ENCODE data around the gene CECR2. TPM values are rescaled to one million over a fixed set of nuclear protein-coding genes. Genes with fewer than 3 reads are reported as not detected.
"Not testable (repeated sequence)": the region's sequence is repeated elsewhere in the genome, so short reads cannot be mapped to it uniquely, and the experiment has no call there.

Gene CECR2
- polyA plus RNA-seq, 4 donors, result 8.9 to 24.3 (median 15.5) TPM

DNA sequence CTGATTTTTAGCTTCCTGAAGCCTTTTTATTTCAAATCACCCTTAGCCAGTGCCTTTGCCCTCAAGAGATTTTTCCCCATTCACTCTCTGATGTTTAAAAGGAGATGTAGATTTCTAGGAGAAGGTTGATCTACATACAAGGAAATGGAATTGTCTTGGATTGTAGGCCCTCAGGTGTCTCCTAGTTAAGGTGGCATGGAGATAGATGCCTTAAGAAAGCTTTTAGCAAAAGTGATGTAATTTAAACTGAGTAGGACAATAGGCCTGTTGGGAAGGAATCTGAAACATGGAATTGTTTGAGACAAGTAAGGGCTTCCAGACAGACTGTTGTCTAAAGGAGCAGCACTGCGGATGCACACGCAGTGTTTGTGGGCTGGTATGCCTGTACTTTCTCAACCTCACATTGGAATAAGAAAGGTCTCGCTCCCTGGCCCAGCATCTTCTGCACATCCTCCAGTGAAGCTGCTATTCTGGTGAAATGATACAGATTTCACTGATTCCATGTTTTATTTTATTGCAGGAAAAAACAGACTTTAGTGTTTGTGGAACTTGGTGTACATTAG is 124.2 kb downstream of the CECR2 start:
- DNase-seq (ENCODE audit: low read depth in 4 of 4, low spot score in 2 of 4), result no peak

DNA sequence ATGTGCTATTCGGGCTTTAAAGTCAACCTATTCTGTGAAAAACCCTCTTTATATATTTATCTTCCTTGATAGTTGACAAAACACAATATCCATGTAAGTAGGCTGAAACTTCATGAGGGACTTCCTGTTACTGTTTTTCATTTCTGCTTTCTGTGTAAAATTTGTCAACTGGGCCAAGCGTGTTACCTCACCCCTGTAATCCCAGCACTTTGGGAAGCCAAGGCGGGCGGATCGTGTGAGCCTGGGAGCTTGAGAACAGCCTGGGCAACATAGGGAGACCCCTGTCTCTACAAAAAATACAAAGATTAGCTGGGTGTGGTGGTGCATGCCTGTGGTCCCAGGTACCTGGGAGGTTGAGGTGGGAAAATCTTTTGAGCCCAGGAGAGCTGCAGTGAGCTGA is 127.6 kb downstream of the CECR2 start:
- no peak for DNase-seq (ENCODE audit: low read depth in 4 of 4, low spot score in 2 of 4)

DNA sequence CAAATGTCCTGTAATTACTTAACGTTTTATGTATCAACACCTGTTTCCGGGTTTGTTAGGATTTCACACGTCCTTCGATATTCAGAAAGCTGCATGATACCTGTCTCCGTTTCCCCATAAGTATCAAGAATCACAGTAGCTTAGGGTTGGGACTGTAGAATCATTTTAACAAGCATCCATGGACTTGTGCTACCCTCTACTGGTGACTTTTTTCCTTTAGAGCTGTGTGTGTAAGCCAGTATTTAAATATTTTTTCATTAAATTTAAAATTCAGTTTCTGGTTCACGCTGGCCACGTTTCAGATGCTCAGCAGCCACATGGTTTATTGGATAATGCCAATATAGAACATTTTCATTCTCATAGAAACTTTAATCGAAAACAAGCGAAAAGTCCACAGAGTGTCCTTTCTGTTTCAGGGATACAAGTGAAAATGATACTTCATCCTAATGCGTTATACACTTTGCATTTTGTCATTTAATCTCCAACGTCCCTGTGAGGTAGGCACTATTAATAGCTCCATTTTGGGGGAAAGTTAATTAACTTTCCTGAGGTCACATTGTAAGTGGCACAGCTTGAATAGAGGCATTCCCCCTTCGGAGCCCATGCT is 132.5 kb downstream of the CECR2 start:
- peak in 3 of 4 donors; percentile 40 to 72 (median 53) for DNase-seq (ENCODE audit: low read depth in 4 of 4, low spot score in 2 of 4)

DNA sequence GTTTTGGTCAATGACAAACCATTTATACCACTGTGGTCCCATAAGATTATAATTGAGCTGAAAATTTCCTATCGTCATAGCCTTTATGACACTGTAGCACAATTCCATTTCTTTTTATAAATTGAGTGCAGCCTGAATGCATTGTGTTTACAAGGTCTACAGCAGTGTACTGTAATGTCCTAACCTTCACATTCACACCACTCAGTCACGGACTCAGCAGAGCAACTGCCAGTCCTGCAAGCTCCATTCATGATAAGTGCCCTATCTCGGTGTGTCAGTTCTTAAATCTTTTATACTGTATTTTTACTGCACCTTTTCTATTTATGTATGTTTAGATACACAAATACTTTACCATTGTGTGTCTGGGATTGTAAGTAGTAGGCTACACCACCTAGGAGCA is 138.8 kb downstream of the CECR2 start:
- no peak for DNase-seq (ENCODE audit: low read depth in 4 of 4, low spot score in 2 of 4)

DNA sequence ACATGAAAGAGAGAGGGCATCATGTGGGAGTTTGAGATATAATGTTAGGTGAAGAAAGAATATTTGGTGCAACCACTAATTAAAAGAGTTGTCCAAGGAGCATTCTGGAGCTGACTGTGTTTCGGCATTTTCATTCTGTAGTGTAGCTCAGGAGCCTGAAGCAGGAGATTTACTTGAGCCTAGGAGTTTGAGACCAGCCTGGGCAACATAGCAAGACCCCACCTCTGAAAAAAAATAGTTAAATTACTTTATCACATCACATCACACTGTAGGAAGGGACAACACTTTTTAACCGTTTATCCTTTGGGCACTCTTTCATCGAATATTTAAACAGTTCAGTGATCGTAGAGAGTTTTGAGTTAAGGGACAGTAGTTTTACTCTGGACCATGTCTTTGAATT is 143.7 kb downstream of the CECR2 start:
- no peak for DNase-seq (ENCODE audit: low read depth in 4 of 4, low spot score in 2 of 4)

DNA sequence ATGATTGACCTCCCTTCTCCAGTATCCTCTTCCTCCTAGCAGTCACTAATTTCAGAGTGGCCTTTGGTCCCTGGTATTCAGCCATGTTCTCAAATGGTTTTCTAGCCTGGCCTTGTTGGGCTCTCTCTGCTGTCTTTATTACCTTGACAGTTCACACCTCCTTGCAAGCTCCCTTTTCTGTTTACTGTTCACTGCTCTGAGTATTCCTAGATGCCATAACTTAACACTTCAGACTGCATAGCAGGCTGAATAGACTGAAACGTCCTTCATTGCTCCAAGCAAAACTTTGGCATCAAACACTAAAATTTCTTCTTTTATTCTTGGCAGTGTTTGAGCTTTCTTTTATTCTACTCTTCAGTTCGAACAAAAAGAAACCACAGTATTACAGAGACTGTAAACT is 144.4 kb downstream of the CECR2 start:
- no peak for DNase-seq (ENCODE audit: low read depth in 4 of 4, low spot score in 2 of 4)

DNA sequence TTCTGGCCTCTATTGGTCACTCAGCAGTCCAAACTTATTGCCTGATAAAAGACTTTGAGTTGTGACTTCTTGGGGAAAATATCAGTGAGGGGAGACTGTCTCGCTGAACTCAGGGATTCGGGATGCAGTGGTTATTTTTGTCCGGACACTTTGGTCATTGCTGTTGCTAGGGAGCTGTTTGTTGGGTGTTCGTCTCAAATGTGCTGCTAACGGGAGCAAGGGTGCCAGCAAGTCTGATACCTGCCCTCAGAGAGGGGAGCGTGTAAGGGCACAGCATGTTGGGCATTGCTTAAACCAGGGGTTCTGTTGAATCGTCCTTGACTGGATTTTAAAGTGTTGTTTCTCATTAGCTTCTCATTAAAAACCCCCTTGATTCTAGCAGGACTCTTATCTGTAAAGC is 144.8 kb downstream of the CECR2 start:
- DNase-seq (ENCODE audit: low read depth in 4 of 4, low spot score in 2 of 4), result no peak

DNA sequence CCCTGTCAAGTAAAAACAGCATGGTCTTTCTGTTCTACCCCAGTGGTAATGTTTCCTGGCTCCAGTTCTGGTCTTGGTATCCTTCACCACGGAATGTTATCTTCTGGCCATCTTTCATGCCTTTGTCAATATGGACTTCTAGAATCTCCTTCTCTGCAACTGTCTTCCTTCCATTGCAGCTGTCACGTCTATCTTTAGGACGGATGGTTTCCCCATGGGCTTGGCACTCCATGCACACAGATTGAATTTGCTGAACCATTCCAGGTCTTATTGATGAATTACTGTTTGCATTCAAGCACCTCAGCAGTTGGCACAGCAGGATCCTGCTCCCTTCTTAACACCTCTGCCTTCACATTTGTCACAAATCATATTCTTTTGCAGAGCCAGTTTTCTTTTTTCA is 149.1 kb downstream of the CECR2 start:
- no peak for DNase-seq (ENCODE audit: low read depth in 4 of 4, low spot score in 2 of 4)

DNA sequence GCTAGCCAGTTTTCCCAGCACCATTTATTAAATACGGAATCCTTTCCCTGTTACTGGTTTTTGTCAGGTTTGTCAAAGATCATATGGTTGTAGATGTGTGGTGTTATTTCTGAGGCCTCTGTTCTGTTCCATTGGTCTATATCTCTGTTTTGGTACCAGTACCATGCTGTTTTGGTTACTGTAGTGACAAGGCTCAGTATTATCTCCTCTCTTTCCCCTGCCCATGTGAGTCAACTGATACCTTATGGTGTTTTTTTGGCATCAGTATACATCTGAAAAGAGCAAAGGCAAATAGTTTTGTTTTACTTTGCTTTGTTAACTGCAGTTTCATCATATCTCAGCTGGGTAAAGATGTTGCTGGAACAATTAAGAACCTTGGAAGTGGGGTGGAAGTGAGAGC is 152.7 kb downstream of the CECR2 start:
- not testable (repeated sequence) for DNase-seq (ENCODE audit: low read depth in 4 of 4, low spot score in 2 of 4)

DNA sequence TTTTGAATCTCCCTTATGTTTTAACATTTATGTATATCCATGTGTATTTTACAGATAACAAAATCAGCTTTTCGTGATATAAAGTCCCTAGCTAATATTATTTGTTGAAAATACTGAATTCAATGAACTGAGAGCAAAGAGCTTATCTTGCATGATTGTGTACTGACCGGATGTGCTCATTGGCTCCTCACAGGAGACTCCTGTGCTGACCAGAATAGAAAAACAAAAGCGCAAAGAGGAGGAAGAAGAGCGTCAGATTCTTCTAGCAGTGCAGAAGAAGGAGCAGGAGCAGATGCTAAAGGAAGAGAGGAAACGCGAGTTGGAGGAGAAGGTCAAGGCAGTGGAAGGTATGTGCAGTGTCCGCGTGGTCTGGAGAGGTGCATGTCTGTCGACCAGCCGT is 154.7 kb downstream of the CECR2 start:
- no peak for DNase-seq (ENCODE audit: low read depth in 4 of 4, low spot score in 2 of 4)

DNA sequence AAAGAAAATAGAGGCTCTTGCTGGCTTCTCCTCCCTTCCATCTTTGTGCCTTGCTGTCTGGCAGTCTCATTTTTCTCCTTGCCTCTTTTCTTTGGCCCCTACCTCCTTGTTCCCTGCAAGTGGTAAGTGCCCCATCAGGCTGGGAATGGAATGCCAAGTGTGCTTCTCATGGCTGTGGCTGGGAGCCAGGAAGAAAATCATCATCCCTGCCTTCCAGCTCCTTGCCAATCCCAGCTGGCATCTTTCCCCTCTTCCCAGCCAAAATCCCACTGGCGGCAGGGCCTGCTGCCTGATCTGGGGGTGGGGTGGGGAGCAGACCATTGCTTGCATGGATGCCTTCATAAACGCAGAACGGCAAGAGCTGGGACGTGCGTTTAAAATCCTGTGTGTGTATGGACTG is 167.0 kb downstream of the CECR2 start:
- no peak for DNase-seq (ENCODE audit: low read depth in 4 of 4, low spot score in 2 of 4)

DNA sequence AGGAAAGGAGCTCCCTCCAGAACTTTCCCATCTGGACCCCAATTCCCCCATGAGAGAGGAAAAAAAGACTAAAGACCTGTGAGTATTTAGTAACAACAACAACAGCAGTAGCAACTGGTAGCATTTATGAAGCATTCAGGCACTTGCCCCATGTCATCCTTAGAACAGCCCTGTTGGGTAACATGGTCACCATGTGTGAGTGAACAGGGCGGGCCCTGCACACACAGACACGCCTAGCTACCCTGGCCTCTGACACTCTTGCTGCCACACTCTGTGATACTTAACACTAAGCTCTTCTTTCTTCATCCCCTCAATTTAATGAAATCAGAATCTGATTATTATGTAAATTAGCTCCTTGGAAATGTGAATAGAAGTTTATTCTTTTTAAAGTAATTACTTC is 167.9 kb downstream of the CECR2 start:
- no peak for DNase-seq (ENCODE audit: low read depth in 4 of 4, low spot score in 2 of 4)

DNA sequence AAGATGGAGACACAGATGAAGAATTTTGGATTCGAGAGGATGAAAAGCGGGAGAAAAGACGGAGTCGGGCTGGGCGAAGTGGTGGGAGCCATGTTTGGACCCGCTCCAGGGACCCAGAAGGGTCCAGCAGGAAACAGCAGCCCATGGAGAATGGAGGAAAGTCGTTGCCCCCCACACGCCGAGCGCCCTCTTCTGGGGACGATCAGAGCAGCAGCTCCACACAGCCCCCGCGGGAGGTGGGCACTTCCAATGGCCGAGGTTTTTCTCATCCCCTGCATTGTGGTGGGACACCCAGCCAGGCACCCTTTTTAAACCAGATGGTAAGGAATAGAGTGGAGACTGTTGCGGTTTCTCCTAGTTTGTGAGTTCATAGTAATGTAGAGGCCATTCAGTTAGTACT is 171.2 kb downstream of the CECR2 start:
- no peak for DNase-seq (ENCODE audit: low read depth in 4 of 4, low spot score in 2 of 4)

DNA sequence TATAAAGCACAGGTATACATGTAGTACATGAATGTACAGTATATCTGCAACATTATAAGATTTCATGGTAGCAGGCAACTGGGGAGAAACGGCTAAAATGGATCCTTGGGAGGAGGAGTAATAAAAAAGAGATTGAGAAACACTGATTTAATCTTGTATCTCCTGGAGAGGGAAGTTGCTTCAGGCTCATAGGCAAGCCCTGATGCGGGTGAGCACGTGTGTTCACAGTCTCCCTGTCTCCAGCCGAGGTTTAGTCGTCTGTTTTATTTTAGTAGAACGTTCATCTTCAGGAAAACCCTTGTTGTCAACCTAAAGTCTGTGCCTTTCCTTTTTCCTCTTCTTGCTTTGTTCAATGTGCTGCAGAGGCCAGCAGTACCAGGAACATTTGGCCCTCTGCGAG is 172.2 kb downstream of the CECR2 start:
- DNase-seq (ENCODE audit: low read depth in 4 of 4, low spot score in 2 of 4), result no peak

DNA sequence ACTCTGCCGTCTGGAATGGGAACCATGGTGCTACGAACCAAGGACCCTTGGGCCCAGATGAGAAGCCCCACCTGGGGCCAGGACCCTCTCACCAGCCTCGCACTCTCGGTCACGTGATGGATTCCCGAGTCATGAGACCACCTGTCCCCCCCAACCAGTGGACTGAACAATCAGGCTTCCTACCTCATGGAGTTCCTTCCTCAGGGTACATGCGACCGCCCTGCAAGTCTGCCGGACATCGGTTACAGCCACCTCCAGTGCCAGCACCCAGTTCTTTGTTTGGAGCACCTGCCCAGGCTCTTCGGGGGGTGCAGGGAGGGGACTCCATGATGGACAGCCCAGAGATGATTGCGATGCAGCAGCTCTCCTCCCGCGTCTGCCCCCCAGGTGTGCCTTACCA is 173.2 kb downstream of the CECR2 start:
- no peak for DNase-seq (ENCODE audit: low read depth in 4 of 4, low spot score in 2 of 4)

DNA sequence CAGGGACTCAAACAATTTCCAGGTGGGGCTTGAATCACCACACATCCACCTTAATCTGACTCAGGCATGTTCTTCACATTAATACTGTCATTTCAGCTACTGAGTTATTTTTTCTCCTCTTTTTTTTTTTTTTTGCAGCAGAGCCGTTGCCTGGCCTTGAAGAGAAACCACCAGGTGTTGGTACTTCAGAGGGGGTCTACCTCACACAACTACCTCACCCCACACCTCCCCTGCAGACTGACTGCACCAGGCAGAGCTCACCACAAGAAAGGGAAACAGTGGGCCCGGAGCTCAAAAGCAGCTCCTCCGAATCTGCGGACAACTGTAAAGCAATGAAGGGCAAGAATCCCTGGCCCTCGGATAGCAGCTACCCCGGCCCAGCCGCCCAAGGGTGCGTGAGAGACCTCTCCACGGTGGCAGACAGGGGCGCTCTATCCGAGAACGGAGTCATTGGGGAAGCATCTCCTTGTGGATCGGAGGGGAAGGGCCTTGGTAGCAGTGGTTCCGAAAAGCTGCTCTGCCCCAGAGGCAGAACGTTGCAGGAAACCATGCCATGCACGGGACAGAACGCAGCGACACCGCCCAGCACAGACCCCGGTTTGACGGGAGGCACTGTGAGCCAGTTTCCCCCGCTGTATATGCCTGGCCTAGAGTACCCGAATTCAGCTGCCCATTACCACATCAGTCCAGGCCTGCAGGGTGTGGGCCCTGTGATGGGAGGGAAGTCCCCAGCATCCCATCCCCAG is 178.9 kb downstream of the CECR2 start:
- DNase-seq (ENCODE audit: low read depth in 4 of 4, low spot score in 2 of 4), result no peak

DNA sequence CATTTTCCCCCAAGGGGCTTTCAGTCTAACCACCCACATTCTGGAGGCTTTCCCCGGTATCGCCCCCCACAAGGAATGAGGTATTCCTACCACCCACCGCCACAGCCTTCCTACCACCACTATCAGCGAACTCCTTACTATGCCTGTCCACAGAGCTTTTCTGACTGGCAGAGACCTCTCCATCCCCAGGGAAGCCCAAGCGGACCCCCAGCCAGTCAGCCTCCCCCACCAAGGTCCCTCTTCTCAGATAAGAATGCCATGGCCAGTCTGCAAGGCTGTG is 179.4 kb downstream of the CECR2 start:
- DNase-seq (ENCODE audit: low read depth in 4 of 4, low spot score in 2 of 4), result no peak

DNA sequence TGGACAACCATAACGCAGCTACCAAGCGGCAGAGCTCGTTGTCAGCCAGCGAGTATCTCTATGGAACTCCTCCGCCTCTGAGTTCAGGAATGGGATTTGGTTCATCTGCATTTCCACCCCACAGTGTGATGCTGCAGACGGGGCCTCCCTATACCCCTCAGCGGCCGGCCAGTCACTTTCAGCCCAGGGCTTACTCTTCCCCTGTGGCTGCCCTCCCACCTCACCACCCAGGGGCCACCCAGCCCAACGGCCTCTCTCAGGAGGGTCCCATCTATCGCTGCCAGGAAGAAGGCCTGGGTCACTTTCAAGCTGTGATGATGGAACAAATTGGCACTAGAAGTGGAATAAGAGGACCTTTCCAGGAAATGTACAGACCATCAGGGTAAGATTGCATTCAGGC is 179.9 kb downstream of the CECR2 start:
- no peak for DNase-seq (ENCODE audit: low read depth in 4 of 4, low spot score in 2 of 4)

DNA sequence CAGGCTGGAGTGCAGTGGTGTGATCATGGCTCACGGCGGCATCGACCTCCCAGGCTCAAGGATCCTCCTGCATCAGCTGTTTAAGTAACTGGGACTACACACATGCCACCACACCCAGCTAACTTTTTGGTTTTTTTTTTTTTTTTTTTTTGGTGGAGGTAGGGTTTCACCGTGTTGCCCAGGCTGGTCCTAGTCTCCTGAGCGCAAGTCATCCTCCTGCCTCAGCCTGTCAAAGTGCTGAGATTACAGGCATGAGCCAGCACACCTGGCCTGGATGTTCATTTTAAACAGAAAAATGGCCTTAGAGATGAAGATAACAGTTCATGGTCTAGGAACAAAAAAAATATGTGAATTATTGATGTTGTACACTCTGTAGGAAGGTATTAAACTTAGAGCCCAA is 180.4 kb downstream of the CECR2 start:
- DNase-seq (ENCODE audit: low read depth in 4 of 4, low spot score in 2 of 4), result no peak

DNA sequence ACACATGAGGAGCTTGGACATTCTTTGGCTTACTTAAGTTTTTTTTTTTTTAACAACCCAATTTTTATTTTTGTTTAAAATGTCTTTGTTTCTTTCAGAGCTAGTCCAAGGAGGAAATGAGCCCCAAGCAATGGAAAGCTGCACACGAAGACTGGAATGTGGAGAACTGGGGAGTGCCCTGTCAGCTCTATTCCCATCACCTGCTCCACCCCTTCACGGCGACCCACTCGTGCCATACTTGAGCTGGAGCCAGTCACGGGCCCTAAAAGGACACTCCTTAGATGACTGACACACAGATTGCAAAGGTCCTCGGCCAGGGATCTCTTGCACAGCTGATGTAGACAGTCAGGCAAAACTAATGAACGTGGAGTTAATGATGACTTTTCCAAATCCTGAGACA is 183.5 kb downstream of the CECR2 start:
- no peak for DNase-seq (ENCODE audit: low read depth in 4 of 4, low spot score in 2 of 4)

DNA sequence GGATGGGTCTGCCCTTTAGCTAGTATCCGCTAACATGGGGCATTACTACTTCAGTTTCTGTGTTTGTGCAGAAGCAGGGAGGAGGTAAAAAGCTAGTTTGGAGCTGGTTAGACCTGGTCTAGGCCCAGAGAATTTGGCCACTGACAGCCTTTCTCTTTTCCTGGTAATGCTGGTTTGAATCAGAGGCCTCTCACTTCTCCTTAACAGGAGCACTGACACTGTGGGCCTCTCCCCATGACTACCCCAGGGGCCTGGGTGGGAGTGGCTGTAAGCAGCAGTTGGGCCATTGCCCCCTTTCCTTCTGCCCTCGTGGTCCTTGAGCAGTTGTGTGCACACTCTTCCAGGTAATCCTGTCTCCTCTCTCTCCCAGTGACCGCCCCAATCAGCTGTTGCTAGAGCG is 185.6 kb downstream of the CECR2 start:
- no peak for DNase-seq (ENCODE audit: low read depth in 4 of 4, low spot score in 2 of 4)

DNA sequence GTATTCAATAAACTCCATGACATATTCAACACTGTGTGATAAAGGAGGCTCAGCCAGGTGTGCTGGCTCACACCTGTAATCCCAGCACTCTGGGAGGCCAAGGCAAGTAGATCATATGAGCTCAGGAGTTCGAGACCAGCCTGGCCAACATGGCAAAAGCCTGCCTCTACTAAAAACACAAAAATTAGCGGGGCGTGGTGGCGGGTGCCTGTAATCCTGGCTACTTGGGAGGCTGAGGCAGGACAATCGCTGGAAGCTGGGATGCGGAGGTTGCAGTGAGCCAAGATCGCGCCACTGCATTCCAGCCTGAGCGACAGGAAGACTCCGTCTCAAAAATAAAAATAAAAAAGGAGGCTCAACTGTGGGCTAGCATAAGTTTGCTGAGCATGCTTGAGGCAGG is 189.9 kb downstream of the CECR2 start:
- DNase-seq (ENCODE audit: low read depth in 4 of 4, low spot score in 2 of 4), result no peak
